Neutrophil (primary cell): ENCODE data around the gene ALDH16A1.

Experiments
- H3K27ac ChIP-seq: fragments of 200-600 bp; sonication (generic); 2 replicates; pipeline ENCODE4 v1.5.1; 2016; ENCODE audit warnings: mild to moderate bottlenecking, moderate library complexity
- H3K27me3 ChIP-seq: fragments of 200-600 bp; sonication (generic); 2 replicates; pipeline ENCODE4 v1.6.0; 2016; ENCODE audit warnings: mild to moderate bottlenecking
- H3K36me3 ChIP-seq: fragments of 200-600 bp; sonication (generic); 2 replicates; pipeline ENCODE4 v1.5.1; 2017
- H3K4me1 ChIP-seq, 2 experiments: fragments of 200-600 bp in 1 of 2; sonication (generic) in 1 of 2; 1 replicate in 1 of 2; 2 replicates in 1 of 2; pipeline versions ENCODE4 v1.5.1 to v1.6.1; 2013 to 2016; ENCODE audit warnings: low read depth in 1 of 2, low read length in 1 of 2, mild to moderate bottlenecking in 1 of 2, moderate library complexity in 1 of 2; ENCODE audit not compliant: control insufficient read depth in 1 of 2, insufficient read depth in 1 of 2
- H3K4me3 ChIP-seq, 2 experiments: fragments of 200-600 bp in 1 of 2; sonication (generic) in 1 of 2; 1 replicate in 1 of 2; 2 replicates in 1 of 2; pipeline ENCODE4 v1.5.1; 2013 to 2016; ENCODE audit warnings: low read depth in 1 of 2, low read length in 1 of 2, mild to moderate bottlenecking in 1 of 2, moderate library complexity in 1 of 2
- H3K9me3 ChIP-seq: fragments of 200-600 bp; sonication (generic); 2 replicates; pipeline ENCODE4 v1.5.1; 2016
- CTCF ChIP-seq: fragments of 200-600 bp; sonication (generic); IDR thresholded peaks from 2 replicates; pipeline ENCODE4 v1.5.1; 2016; ENCODE audit warnings: antibody characterized with exemption

ALDH16A1 gene

DNA sequence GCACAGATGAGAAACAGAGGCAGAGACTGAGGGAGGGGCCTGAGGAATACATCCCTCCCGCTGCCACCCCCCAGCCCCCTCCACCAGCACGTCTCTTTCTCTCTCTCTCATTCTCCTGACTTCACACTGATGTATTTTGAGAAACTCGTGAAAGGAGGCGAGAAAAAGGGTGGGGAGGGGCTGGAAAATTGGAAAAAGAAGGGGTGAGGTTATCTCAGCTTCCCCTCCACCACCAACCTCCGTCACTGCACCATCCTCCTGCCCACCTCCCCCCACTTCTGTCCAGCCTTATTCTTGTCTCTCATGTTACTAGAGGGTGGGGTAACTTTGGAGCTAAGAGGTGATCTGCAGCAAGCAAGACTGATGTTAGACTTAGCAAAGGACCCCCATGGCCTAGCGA, 13.2 kb upstream of the ALDH16A1 start:
- Histone ChIP-seq H3K27ac (no peak overlapping the region), H3K4me3 (no peak overlapping the region), H3K4me1 (peaks cover 14 to 18% of the 10 kb centered on the region in 2 experiments), H3K27me3 (peaks cover 83% of the 10 kb centered on the region), H3K9me3 (no peaks in the 10 kb centered on the region), H3K36me3 (no peaks in the 10 kb centered on the region)
- TF ChIP-seq CTCF: no peak

DNA sequence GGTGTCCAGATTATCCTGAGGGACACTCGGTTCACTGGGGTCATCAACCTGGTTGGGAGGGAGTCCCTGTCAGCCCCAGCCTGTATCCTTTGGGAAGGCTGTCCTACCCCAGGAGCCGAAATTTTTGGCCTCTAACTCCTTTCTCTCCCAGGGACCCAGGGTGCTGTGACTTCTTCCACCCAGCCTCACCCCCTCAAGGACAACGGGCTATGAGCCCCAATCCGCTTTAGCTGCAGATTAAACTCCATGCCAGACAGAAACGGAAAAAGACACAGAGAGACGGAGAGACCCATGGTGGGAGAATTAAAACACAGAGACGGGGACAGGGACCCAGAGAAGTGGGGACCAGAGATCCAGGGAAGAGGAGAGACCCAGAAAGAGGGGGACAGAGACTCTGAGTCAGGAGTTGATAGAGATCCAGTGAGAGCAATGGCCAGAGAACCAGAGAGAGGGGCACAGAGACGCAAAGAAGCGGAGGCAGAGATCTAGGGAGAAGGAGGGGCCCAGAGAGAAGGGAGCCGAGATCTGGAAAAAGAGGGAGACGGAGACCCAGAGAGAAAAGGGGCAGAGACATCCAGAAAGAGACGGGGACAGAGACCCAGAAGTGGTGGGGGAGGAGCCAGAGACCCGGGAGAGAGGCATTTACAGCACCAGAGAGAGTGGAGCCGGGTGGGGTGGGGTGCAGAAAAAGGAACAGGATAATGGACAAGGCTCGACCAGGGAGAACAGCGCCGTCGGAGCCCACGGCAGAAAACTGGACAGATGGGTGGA, 12.4 kb upstream of the ALDH16A1 start:
- H3K27me3 ChIP-seq: peaks cover 75% of the 10 kb centered on the region
- H3K9me3 ChIP-seq: no peaks in the 10 kb centered on the region
- H3K4me1 ChIP-seq: peaks cover 17 to 18% of the 10 kb centered on the region in 2 experiments
- H3K4me3 ChIP-seq: no peak overlapping the region
- H3K36me3 ChIP-seq: no peaks in the 10 kb centered on the region
- no peak overlapping the region for H3K27ac ChIP-seq
- TF ChIP-seq CTCF: no peak

DNA sequence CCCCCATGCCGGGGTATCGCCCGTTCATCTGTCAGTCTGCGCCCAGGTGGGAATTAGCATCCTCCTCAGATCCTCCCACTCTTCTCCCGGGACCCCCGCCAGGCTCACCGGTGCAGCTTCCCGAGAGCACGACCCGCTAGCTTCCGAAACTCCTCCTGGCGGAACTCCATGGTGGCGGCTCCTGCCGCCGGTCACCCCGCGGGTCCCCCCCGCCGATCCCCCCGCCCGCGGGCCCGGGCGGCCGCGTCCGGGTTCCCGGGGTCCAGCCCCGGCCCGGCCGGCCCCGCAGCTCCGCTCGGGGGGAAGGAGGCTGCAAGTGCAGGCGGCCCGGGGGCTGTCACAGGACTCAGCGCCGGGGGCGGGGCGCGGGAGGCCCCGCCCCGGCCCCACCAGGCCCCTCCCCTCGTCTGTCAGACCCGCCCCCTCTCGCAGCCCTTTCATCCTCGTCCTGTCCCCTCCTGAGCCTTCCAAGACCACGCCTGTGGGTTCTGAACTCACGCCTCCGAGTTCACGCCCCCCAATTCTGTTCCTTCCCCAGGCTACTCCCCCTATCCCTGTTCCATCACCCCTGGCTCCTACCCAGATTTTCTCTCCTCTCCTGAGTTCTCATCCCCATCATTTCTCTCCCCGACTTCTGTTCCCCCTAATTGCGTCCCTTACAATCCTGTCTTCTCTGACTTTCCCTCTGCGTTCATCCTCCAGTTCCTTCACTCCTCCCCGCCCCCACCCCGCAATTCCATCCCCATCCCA, 11.6 kb upstream of the ALDH16A1 start, which contains the start of gene SLC17A7:
Gene SLC17A7 (minus strand): TSS at position 318 of the 750 bp plus-strand sequence. CDS start 148 bp downstream, at position 170.
- Histone ChIP-seq H3K4me1 (peaks cover 17 to 18% of the 10 kb centered on the region in 2 experiments), H3K27ac (no peak within 1 kb of the TSS), H3K36me3 (peaks cover under 1% of the 10 kb centered on the region), H3K27me3 (peaks cover 67% of the 10 kb centered on the region), H3K9me3 (no peaks in the 10 kb centered on the region), H3K4me3 (peak within 1 kb of the TSS; percentile 73 to 92)
- no peak for TF ChIP-seq CTCF

DNA sequence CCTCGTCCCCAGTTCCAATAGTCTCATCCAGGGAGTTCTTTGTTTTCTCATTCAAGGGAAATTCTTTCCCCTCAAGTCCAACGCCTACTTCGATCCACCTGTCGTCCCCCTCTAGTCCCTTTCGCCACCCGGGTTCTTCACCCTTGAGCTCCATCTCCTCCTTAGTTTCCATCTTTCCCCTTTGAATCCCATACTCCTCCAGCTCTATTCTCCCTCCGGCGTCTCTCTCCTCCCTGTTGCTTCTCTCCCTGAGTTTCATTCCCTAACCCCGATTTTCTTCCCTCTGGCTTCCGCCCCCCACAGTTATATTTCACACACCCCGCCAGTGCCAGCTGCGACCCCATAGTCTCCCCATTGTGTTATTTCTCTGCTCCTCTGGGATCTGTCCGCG, 11.1 kb upstream of the ALDH16A1 start:
- H3K4me3 ChIP-seq: no peak overlapping the region
- TF ChIP-seq CTCF: no peak

DNA sequence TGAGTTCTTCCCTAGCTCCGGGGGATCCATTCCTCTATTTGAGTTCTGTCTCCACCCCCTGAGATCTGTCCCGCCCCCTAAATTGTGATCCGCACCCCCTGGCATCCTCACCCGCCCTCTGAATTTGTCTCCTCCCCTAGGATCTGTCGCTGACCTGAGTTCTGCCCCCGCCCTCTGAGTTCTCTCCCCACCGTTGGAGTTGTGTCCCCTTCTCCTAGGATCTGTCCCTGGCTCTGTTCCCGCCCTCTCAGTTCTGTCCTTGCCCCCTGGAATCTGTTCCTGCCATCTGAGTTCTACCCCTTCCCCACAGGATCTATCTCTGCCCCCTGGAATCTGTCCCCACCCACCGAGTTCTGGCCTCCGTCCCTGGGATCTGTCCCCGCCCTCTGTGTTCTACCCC, 10.7 kb upstream of the ALDH16A1 start:
- no peak for TF ChIP-seq CTCF
- Histone ChIP-seq H3K9me3 (no peaks in the 10 kb centered on the region), H3K36me3 (peaks cover 9% of the 10 kb centered on the region), H3K4me1 (peaks cover 17 to 18% of the 10 kb centered on the region in 2 experiments), H3K27me3 (peaks cover 57% of the 10 kb centered on the region), H3K4me3 (peak overlapping the region; percentile 73 to 92), H3K27ac (no peak overlapping the region)

More for the DNA sequence above, 11.1 kb upstream of the ALDH16A1 start:
- peaks cover 17 to 18% of the 10 kb centered on the region in 2 experiments for H3K4me1 ChIP-seq
- no peaks in the 10 kb centered on the region for H3K9me3 ChIP-seq
- H3K27me3 ChIP-seq: peaks cover 61% of the 10 kb centered on the region
- peaks cover 7% of the 10 kb centered on the region for H3K36me3 ChIP-seq
- H3K27ac ChIP-seq: no peak overlapping the region
